Measurements from ENCODE around the gene FAM149A.

Gene FAM149A

DNA sequence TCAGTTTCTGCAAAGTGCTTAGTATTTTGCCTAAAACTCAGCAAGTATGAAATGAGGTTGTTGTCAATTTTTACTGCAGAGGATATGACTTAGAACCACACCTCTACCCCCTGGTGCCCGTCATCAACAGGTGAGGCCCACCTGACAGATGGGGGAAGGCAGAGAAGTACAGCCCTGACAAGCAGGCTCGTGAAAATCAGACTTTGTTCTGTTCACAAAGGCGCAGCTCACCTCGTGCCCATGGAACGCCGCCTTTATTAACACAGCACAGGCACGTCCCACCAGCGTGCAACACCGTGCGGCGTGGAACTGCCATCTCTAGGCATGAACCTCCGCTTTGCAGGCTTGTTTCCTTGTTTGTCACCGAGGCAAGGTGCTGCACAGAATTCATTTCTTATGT lies 100.2 kb downstream of the FAM149A start:
- H3K4me3 ChIP-seq (ENCODE audit: low read depth, low read length): no peak overlapping the region

DNA sequence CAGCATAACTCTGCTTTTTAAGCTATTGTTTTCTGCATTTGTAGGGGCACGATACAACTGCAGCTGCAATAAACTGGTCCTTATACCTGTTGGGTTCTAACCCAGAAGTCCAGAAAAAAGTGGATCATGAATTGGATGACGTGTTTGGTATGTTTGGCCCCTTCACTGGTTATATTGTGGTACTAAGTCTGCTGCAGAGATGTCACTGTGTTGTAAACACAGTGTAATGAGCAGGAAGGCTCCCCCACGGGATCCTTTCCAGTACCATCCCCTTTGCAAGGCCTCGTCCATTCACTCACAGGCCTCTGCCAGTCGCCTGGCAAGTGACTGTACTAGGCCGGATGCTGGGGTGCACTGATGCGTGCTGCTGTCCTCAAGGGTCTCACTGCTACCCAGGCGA lies 100.7 kb downstream of the FAM149A start:
- no peak overlapping the region for H2BK12ac ChIP-seq (ENCODE audit: low read length)
- no peak overlapping the region for H3K9ac ChIP-seq (ENCODE audit: low read length)
- no peak overlapping the region for H3K14ac ChIP-seq (ENCODE audit: low read length)
- no peak overlapping the region for H4K91ac ChIP-seq (ENCODE audit: low read depth, low read length)
- H3K4me3 ChIP-seq (ENCODE audit: low read depth, low read length): no peak overlapping the region
- no peaks in the 10 kb centered on the region for H3K27me3 ChIP-seq (ENCODE audit: insufficient read depth, low read length)
- H4K8ac ChIP-seq (ENCODE audit: low read depth, low read length): no peak overlapping the region
- H2AK5ac ChIP-seq (ENCODE audit: low read length): no peak overlapping the region
- no peaks in the 10 kb centered on the region for H3K36me3 ChIP-seq (ENCODE audit: control insufficient read depth in 1 of 2, insufficient read depth in 2 of 2, low read length in 2 of 2)
- H3K79me2 ChIP-seq (ENCODE audit: control insufficient read depth, insufficient read depth, low read length, poor library complexity): no peaks in the 10 kb centered on the region
- no peak overlapping the region for H2BK5ac ChIP-seq (ENCODE audit: low read depth, low read length, poor library complexity)
- WGBS (ENCODE audit: extremely low coverage, insufficient coverage, insufficient read length): no CpG with 5 or more reads among the region's 8 CpGs
- no peaks in the 10 kb centered on the region for H3K79me1 ChIP-seq (ENCODE audit: low read length)
- DNase-seq: no peak
- H3K18ac ChIP-seq (ENCODE audit: low read length): no peak overlapping the region
- H3K4ac ChIP-seq (ENCODE audit: low read depth, low read length): no peak overlapping the region
- peaks cover 2% of the 10 kb centered on the region for H3K9me3 ChIP-seq (ENCODE audit: insufficient read depth, low read depth, low read length)
- no peak overlapping the region for H4K12ac ChIP-seq (ENCODE audit: low read depth, low read length)
- no peak overlapping the region for H3K23ac ChIP-seq (ENCODE audit: low read length)
- H3K4me2 ChIP-seq (ENCODE audit: low read length): no peak overlapping the region
- no peak overlapping the region for H3K27ac ChIP-seq (ENCODE audit: low read depth, low read length)
- no peak overlapping the region for H2AFZ ChIP-seq (ENCODE audit: insufficient read depth, low read length, poor library complexity)
- no peak overlapping the region for H2BK120ac ChIP-seq (ENCODE audit: insufficient read depth, low read length, poor library complexity)
- H3K4me1 ChIP-seq (ENCODE audit: control insufficient read depth in 1 of 2, insufficient read depth in 2 of 2, low read length in 2 of 2): no peaks in the 10 kb centered on the region

More for the DNA sequence above, 100.2 kb downstream of the FAM149A start:
- Histone ChIP-seq H2AK5ac (ENCODE audit: low read length) (no peak overlapping the region), H4K12ac (ENCODE audit: low read depth, low read length) (no peak overlapping the region), H3K27ac (ENCODE audit: low read depth, low read length) (no peak overlapping the region), H3K4me2 (ENCODE audit: low read length) (no peak overlapping the region), H2BK5ac (ENCODE audit: low read depth, low read length, poor library complexity) (no peak overlapping the region), H2BK120ac (ENCODE audit: insufficient read depth, low read length, poor library complexity) (no peak overlapping the region), H3K18ac (ENCODE audit: low read length) (no peak overlapping the region), H3K4me1 (ENCODE audit: control insufficient read depth in 1 of 2, insufficient read depth in 2 of 2, low read length in 2 of 2) (no peaks in the 10 kb centered on the region), H3K27me3 (ENCODE audit: insufficient read depth, low read length) (no peaks in the 10 kb centered on the region), H2AFZ (ENCODE audit: insufficient read depth, low read length, poor library complexity) (no peak overlapping the region), H3K23ac (ENCODE audit: low read length) (no peak overlapping the region), H3K79me1 (ENCODE audit: low read length) (no peaks in the 10 kb centered on the region), H2BK12ac (ENCODE audit: low read length) (no peak overlapping the region), H3K14ac (ENCODE audit: low read length) (no peak overlapping the region), H3K36me3 (ENCODE audit: control insufficient read depth in 1 of 2, insufficient read depth in 2 of 2, low read length in 2 of 2) (no peaks in the 10 kb centered on the region), H3K4ac (ENCODE audit: low read depth, low read length) (no peak overlapping the region), H3K9ac (ENCODE audit: low read length) (no peak overlapping the region), H4K91ac (ENCODE audit: low read depth, low read length) (no peak overlapping the region), H4K8ac (ENCODE audit: low read depth, low read length) (no peak overlapping the region), H3K9me3 (ENCODE audit: insufficient read depth, low read depth, low read length) (peaks cover 2% of the 10 kb centered on the region), H3K79me2 (ENCODE audit: control insufficient read depth, insufficient read depth, low read length, poor library complexity) (no peaks in the 10 kb centered on the region)
- DNase-seq: no peak
- no CpG with 5 or more reads among the region's 13 CpGs for WGBS (ENCODE audit: extremely low coverage, insufficient coverage, insufficient read length)

DNA sequence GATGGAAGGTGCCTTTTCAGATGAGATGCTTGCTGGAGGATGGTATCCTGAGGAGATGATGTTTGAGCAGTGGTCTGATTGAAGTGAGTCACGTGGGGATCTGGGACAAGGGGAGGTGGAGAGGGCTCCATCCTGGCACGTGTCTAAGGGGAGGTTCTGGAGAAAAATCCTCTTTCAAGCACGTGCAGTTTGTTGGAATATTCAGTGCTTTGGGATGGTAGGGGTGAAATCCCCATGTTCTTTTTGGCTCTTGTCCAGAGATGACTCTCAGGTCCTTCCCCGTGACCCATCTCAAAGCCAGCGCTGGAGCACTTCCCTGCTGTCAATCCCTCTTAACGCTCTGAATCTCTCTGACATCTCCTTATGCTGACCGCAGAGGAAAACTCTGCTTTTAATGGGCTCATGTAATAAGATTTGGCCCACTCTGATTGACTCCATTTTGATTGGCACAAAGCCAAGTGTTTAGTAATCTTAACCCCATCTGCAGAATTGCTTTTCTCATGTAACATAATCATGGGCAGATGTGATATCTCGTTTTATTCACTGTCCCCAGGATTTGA lies 112.0 kb downstream of the FAM149A start:
- no peak overlapping the region for H4K8ac ChIP-seq (ENCODE audit: low read depth, low read length)
- H3K27me3 ChIP-seq (ENCODE audit: insufficient read depth, low read length): no peaks in the 10 kb centered on the region
- H3K4me2 ChIP-seq (ENCODE audit: low read length): no peak overlapping the region
- H3K23ac ChIP-seq (ENCODE audit: low read length): no peak overlapping the region
- H3K4ac ChIP-seq (ENCODE audit: low read depth, low read length): no peak overlapping the region
- no peak overlapping the region for H2AFZ ChIP-seq (ENCODE audit: insufficient read depth, low read length, poor library complexity)
- no peak overlapping the region for H3K18ac ChIP-seq (ENCODE audit: low read length)
- no CpG with 5 or more reads among the region's 8 CpGs for WGBS (ENCODE audit: extremely low coverage, insufficient coverage, insufficient read length)
- no peaks in the 10 kb centered on the region for H3K9me3 ChIP-seq (ENCODE audit: insufficient read depth, low read depth, low read length)
- H2BK5ac ChIP-seq (ENCODE audit: low read depth, low read length, poor library complexity): no peak overlapping the region
- H3K9ac ChIP-seq (ENCODE audit: low read length): no peak overlapping the region
- no peak overlapping the region for H3K27ac ChIP-seq (ENCODE audit: low read depth, low read length)
- DNase-seq: no peak
- no peak overlapping the region for H2AK5ac ChIP-seq (ENCODE audit: low read length)
- no peaks in the 10 kb centered on the region for H3K36me3 ChIP-seq (ENCODE audit: control insufficient read depth in 1 of 2, insufficient read depth in 2 of 2, low read length in 2 of 2)
- H4K91ac ChIP-seq (ENCODE audit: low read depth, low read length): no peak overlapping the region
- no peak overlapping the region for H3K14ac ChIP-seq (ENCODE audit: low read length)
- H2BK120ac ChIP-seq (ENCODE audit: insufficient read depth, low read length, poor library complexity): no peak overlapping the region
- H2BK12ac ChIP-seq (ENCODE audit: low read length): no peak overlapping the region
- no peak overlapping the region for H3K4me3 ChIP-seq (ENCODE audit: low read depth, low read length)
- H3K4me1 ChIP-seq (ENCODE audit: control insufficient read depth in 1 of 2, insufficient read depth in 2 of 2, low read length in 2 of 2): no peaks in the 10 kb centered on the region
- H3K79me2 ChIP-seq (ENCODE audit: control insufficient read depth, insufficient read depth, low read length, poor library complexity): no peaks in the 10 kb centered on the region
- no peaks in the 10 kb centered on the region for H3K79me1 ChIP-seq (ENCODE audit: low read length)
- no peak overlapping the region for H4K12ac ChIP-seq (ENCODE audit: low read depth, low read length)

DNA sequence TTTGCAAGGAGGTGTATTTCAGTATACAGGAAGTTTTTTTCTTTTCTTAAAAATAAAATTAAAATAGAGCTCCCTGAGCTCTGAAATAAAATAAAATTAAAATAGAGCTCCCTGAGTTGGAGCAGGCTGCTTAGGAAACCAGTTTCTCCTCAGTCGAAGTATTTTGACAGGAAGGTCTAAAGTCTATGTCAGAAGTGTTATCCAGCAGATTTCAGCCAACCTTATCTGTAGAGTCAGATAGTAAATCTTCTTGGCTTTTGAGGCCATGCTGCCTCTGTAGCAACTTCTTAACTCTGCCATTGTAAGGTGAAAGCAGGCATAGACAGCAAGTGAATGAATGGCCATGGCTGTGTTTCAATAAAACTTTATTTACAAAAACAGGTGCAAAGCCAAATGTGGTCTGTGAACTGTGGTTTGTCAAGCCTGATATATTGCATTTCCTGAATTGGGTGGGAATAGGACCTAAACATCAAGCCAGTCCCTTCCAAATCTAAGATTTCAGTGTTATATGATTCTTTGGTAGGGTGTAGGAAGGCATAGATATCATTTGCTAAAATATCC lies 113.3 kb downstream of the FAM149A start:
- Histone ChIP-seq H3K4ac (ENCODE audit: low read depth, low read length) (no peak overlapping the region), H3K4me1 (ENCODE audit: control insufficient read depth in 1 of 2, insufficient read depth in 2 of 2, low read length in 2 of 2) (no peaks in the 10 kb centered on the region), H3K4me2 (ENCODE audit: low read length) (no peak overlapping the region), H3K79me2 (ENCODE audit: control insufficient read depth, insufficient read depth, low read length, poor library complexity) (no peaks in the 10 kb centered on the region), H3K9ac (ENCODE audit: low read length) (no peak overlapping the region), H3K9me3 (ENCODE audit: insufficient read depth, low read depth, low read length) (no peaks in the 10 kb centered on the region), H4K8ac (ENCODE audit: low read depth, low read length) (no peak overlapping the region), H2BK120ac (ENCODE audit: insufficient read depth, low read length, poor library complexity) (no peak overlapping the region), H2BK5ac (ENCODE audit: low read depth, low read length, poor library complexity) (no peak overlapping the region), H2AK5ac (ENCODE audit: low read length) (no peak overlapping the region), H4K12ac (ENCODE audit: low read depth, low read length) (no peak overlapping the region), H3K14ac (ENCODE audit: low read length) (no peak overlapping the region), H3K4me3 (ENCODE audit: low read depth, low read length) (no peak overlapping the region), H2AFZ (ENCODE audit: insufficient read depth, low read length, poor library complexity) (no peak overlapping the region), H3K27me3 (ENCODE audit: insufficient read depth, low read length) (no peaks in the 10 kb centered on the region), H3K23ac (ENCODE audit: low read length) (no peak overlapping the region), H2BK12ac (ENCODE audit: low read length) (no peak overlapping the region), H3K36me3 (ENCODE audit: control insufficient read depth in 1 of 2, insufficient read depth in 2 of 2, low read length in 2 of 2) (no peaks in the 10 kb centered on the region), H4K91ac (ENCODE audit: low read depth, low read length) (no peak overlapping the region), H3K79me1 (ENCODE audit: low read length) (no peaks in the 10 kb centered on the region), H3K18ac (ENCODE audit: low read length) (no peak overlapping the region), H3K27ac (ENCODE audit: low read depth, low read length) (no peak overlapping the region)
- DNase-seq: no peak
- WGBS (ENCODE audit: extremely low coverage, insufficient coverage, insufficient read length): no CpG with 5 or more reads among the region's 1 CpG

Measured in trophoblast cell (in vitro differentiated cells and primary cell).